Dendritic cell treated with granulocyte-macrophage colony-stimulating factor and Interleukin-4, amounts not matched to agents 40 ng/mL and 50 ng/mL, for 4 days (primary cell): Measurements from ENCODE around the gene GCH1.
"Not testable (repeated sequence)": the region's sequence is repeated elsewhere in the genome, so short reads cannot be mapped to it uniquely, and the experiment has no call there.

Source experiments
- H3K27ac Mint-ChIP-seq: one replicate; pipeline ENCODE4 v1.8.0; 2022; ENCODE audit warnings: mild to moderate bottlenecking, mixed read lengths
- H3K27me3 Mint-ChIP-seq: one replicate; pipeline ENCODE4 v1.8.0; 2022; ENCODE audit warnings: mild to moderate bottlenecking, mixed read lengths
- H3K36me3 Mint-ChIP-seq: one replicate; pipeline ENCODE4 v1.8.0; 2022; ENCODE audit warnings: low read depth, mixed read lengths
- H3K4me1 Mint-ChIP-seq: one replicate; pipeline ENCODE4 v1.8.0; 2022; ENCODE audit warnings: low read depth, mixed read lengths
- H3K4me3 Mint-ChIP-seq: one replicate; pipeline ENCODE4 v1.8.0; 2022; ENCODE audit warnings: mild to moderate bottlenecking, moderate library complexity, mixed read lengths
- H3K9me3 Mint-ChIP-seq: one replicate; pipeline ENCODE4 v1.8.0; 2022; ENCODE audit warnings: mixed read lengths
- intact Hi-C: fragments of 100-400 bp; cut with micrococcal nuclease; formaldehyde crosslinking; loops from one replicate; pipeline ENCODE4 v1.15.0; 2022

The GCH1 gene

DNA sequence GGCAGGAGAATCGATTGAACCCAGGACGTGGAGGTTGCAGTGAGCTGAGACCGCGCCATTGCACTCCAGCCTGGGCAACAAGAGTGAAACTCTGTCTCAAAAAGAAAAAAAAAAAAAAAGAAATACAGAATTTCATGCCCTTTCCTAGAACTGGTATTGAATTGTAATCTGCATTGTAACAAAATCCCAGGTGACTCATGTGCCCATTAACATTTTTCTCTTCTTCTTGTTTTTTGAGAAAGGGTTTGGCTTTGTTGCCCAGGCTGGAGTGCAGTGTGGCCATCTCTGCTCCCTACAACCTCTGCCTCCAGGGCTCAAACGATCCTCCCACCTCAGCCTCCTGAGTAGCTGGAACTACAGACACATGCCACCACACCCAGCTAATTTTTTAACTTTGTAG is 23.9 kb upstream of the GCH1 start:
- H3K27ac Mint-ChIP-seq, H3K4me3 Mint-ChIP-seq, intact Hi-C loops, H3K4me1 Mint-ChIP-seq, H3K9me3 Mint-ChIP-seq, H3K36me3 Mint-ChIP-seq, H3K27me3 Mint-ChIP-seq: not testable (repeated sequence)

DNA sequence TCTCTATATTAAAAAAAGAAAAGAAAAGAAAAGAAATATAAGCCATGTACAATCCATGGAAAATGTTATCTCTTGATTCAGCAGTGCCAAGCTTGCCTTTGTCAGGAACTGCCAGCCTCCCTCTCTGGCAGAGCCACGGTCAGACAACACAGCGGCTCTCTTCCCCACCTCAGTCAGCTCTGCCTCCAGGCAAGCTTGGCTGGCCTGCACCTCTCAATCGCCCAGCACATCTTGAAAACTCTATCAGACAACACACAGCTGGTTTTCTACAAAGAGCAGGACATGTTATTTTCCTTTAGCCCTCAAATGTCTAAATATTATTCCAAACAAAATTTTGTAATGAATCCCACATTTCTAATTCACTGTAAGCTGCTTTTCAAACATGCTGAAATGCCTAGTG is 20.0 kb upstream of the GCH1 start:
- no peaks in the 10 kb centered on the region for H3K4me1 Mint-ChIP-seq
- intact Hi-C loops = no loop called here
- H3K4me3 Mint-ChIP-seq = no peak overlapping the region
- H3K9me3 Mint-ChIP-seq = no peaks in the 10 kb centered on the region
- H3K36me3 Mint-ChIP-seq = no peaks in the 10 kb centered on the region
- H3K27ac Mint-ChIP-seq = no peak overlapping the region
- no peaks in the 10 kb centered on the region for H3K27me3 Mint-ChIP-seq

DNA sequence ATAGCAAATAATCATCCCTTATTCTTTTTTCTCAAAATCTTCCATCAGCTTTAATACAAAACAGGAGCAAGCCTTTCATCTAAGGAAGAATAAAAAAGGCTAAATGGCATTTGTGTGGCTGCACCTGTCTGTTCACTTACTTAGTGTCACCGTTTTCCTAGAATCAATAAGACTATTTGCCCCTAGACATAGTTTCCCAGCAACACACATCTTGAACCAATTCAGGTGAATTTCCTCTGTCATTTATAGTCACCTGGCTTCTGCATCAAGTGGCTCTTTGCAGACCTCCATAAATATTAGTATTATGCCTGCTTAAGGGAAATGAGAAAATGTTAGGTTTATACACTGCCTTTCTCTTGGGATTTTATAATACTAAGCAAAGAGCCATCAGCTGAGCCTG is 17.4 kb upstream of the GCH1 start:
- intact Hi-C loops = no loop called here
- Mint-ChIP-seq H3K4me3 (no peak overlapping the region), H3K27me3 (no peaks in the 10 kb centered on the region)

DNA sequence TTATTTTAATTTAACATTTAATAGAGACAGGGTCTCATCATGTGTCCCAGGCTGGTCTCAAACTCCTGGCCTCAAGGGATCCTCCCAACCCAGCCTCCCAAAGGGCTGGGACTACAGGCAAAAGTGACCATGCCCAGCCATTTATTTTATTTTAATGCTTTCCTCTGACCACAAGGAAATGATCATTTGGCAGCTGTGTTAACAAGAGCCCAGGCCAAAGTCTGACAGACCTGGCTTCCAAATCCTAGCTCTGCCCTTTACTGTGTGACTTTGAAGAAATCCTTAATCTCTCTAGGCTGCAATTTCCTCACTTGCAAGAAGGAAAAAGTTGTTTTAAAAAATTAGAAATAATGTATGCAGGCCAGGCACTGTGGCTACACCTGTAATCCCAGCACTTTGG is 16.7 kb upstream of the GCH1 start:
- Mint-ChIP-seq H3K36me3 (no peaks in the 10 kb centered on the region), H3K9me3 (no peaks in the 10 kb centered on the region), H3K4me3 (no peak overlapping the region), H3K4me1 (no peaks in the 10 kb centered on the region), H3K27ac (no peak overlapping the region), H3K27me3 (no peaks in the 10 kb centered on the region)
- intact Hi-C loops = no loop called here

More for the DNA sequence above, 17.4 kb upstream of the GCH1 start:
- H3K9me3 Mint-ChIP-seq = no peaks in the 10 kb centered on the region
- no peaks in the 10 kb centered on the region for H3K36me3 Mint-ChIP-seq
- no peak overlapping the region for H3K27ac Mint-ChIP-seq
- no peaks in the 10 kb centered on the region for H3K4me1 Mint-ChIP-seq

DNA sequence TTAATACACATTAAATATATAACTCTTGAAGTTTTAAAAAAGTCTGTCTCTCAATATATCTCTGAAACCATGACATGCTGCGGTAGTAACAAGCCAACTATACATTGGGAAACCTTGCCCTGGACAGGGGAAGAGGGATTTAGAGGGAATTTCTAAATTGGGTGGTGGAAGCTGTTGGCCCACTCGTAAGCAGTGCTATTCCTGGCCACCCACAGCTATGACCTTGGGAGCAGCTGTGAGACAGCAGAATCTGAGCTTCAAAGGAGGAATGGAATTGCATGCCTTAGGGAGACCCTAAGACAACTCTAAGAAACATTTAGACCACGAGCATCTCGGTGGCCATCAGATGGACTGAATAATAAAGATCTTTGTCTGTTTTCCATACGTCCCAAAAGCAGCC is 15.8 kb upstream of the GCH1 start:
- intact Hi-C loops = no loop called here
- Mint-ChIP-seq H3K36me3 (no peaks in the 10 kb centered on the region), H3K9me3 (no peaks in the 10 kb centered on the region), H3K27me3 (no peaks in the 10 kb centered on the region), H3K4me1 (no peaks in the 10 kb centered on the region), H3K27ac (no peak overlapping the region), H3K4me3 (no peak overlapping the region)

DNA sequence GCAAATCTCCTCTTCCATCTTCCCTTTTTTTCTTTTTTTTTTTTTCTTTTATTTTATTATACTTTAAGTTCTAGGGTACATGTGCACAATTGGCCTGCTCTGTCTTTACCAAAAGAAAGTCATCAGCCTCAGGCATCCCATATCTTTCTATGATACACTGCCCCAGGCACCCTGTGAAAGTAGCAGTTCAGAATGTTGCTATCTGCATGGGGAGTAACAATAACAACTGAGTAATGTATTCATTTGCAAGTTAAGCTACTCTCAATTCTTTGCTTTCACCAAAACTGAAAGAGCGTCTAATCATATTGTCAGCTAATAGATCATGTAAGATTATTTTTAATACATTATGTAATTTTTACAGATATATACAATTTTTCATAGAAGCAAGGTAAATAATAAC is 13.5 kb upstream of the GCH1 start:
- no peaks in the 10 kb centered on the region for H3K36me3 Mint-ChIP-seq
- no peaks in the 10 kb centered on the region for H3K4me1 Mint-ChIP-seq
- no peak overlapping the region for H3K4me3 Mint-ChIP-seq
- intact Hi-C loops = no loop called here
- no peaks in the 10 kb centered on the region for H3K9me3 Mint-ChIP-seq
- H3K27me3 Mint-ChIP-seq = no peaks in the 10 kb centered on the region
- no peak overlapping the region for H3K27ac Mint-ChIP-seq

DNA sequence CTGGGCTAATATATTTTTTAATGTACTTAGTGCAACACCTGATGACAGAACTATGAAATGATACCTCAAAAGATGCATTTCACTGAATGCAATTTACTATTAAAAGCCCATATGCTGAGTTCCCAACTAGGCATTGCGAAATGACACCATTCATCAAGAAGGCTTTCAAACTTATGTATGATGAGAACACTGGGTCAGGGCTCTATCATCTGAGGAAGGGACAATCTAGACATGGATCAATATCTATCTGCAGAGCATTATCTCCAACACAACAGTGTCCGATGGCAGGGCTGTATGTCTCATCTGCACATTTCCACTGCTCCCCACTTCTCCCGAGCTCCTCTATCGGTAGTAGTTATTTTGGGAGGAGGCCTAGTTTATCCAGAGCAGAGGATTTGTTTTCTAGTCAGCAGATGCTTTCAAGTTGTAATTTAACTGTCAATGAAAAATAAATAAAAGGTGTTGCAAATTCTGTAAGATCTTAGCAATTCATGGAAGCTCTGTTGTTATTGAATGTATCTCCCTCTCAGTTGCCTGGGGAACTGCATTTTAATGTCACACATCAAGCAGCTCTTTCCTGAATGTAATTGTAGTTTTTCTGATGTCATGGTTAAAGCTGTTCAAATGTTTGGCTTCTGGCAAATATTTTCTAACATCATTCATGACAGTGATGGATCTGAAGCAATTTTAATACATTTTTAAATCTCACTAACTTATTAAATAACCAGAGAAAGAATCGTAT is 7.4 kb upstream of the GCH1 start:
- H3K36me3 Mint-ChIP-seq = no peaks in the 10 kb centered on the region

DNA sequence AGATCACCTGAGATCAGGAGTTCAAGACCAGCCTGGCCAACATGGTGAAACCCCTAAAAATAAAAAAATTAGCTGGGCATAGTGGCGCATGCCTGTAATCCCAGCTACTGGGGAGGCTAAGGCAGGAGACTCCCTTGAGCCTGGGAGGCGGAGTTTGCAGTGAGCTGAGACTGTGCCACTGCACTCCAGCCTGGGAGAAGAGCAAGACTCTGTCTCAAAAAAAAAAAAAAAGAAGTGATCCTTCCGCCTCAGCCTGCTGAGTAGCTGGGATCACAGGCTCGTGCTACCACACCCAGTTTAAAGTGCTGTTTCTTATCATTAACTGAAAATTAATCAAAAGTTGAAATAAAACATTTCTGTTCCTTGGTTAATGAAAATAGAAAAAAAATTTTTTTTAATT is 6.3 kb upstream of the GCH1 start:
- H3K4me3 Mint-ChIP-seq, H3K9me3 Mint-ChIP-seq, H3K27ac Mint-ChIP-seq, H3K36me3 Mint-ChIP-seq, H3K27me3 Mint-ChIP-seq, intact Hi-C loops: not testable (repeated sequence)
- peaks cover 14% of the 10 kb centered on the region for H3K4me1 Mint-ChIP-seq

More for the DNA sequence above, 7.4 kb upstream of the GCH1 start:
- Mint-ChIP-seq H3K4me3 (no peak overlapping the region), H3K27ac (no peak overlapping the region), H3K27me3 (no peaks in the 10 kb centered on the region), H3K9me3 (no peaks in the 10 kb centered on the region), H3K4me1 (peaks cover 14% of the 10 kb centered on the region)
- intact Hi-C loops = no loop called here

DNA sequence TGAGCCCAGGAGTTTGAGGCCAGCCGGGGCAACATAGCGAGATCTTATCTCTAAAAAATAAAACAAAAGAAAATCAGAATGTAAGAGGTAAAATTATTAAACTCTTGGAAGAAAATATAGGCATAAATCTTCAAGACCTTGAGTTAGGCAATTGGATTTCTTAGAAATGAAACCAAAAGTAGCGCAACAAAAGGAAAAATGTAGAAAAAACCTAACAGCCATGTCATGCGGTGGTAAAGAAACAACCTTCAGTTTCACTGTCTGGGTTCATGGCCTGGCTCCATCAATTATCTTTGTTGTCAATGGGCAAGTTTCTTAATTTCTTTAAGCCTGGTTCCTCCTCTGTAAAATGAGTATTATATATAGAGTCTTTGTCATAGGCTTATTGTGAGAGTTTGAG is 5.6 kb upstream of the GCH1 start:
- Mint-ChIP-seq H3K4me3 (no peak overlapping the region), H3K27ac (peak overlapping the region; percentile 35), H3K4me1 (peaks cover 14% of the 10 kb centered on the region), H3K27me3 (no peaks in the 10 kb centered on the region), H3K9me3 (no peaks in the 10 kb centered on the region), H3K36me3 (no peaks in the 10 kb centered on the region)
- intact Hi-C loops = no loop called here

DNA sequence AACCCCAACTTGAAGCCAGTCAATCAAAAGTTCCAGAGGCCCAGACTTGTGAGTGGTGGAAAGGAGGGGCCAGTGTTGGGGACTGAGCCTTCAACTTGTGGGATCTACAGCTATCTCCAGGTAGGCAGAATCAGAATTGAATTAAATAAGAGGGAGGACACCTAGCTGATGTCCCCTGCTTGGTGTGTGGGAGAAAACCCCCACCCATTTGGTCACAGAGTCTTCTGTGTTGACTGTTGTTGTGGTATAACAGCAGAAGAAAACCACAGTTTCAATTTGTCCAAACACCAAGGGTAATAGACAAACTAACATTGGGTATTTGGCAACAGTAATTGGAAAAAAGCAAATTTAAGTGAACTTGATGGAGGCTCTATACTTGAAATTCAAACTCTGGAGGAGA is 3.4 kb upstream of the GCH1 start:
- Mint-ChIP-seq H3K27me3 (no peaks in the 10 kb centered on the region), H3K36me3 (peaks cover 5% of the 10 kb centered on the region), H3K27ac (no peak overlapping the region), H3K4me1 (peaks cover 14% of the 10 kb centered on the region), H3K4me3 (no peak overlapping the region), H3K9me3 (no peaks in the 10 kb centered on the region)
- intact Hi-C loops = no loop called here

DNA sequence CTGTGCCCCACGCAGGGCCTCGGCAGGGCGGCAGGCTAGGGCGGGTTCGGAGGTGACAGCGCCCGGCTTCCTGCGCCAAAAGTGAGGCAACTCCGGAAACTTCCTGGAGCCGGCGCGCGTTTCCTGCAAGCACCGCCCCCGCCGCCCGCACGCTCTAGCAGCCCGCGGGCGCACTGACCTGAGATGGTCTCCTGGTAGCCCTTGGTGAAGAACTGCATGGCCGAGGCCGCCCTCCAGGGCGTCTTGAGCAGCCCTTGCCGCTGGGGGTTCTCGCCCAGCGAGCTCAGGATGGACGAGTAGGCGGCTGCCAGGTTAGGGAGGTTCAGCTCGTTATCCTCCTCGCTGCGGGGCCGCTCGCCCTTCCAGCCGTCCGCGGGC is 494 bp downstream of the GCH1 start:
- intact Hi-C loops = no loop called here
- Mint-ChIP-seq H3K4me1 (peaks cover 17% of the 10 kb centered on the region), H3K27me3 (no peaks in the 10 kb centered on the region), H3K9me3 (no peaks in the 10 kb centered on the region), H3K27ac (peak overlapping the region; percentile 81), H3K4me3 (peak overlapping the region; percentile 82), H3K36me3 (peaks cover 5% of the 10 kb centered on the region)

DNA sequence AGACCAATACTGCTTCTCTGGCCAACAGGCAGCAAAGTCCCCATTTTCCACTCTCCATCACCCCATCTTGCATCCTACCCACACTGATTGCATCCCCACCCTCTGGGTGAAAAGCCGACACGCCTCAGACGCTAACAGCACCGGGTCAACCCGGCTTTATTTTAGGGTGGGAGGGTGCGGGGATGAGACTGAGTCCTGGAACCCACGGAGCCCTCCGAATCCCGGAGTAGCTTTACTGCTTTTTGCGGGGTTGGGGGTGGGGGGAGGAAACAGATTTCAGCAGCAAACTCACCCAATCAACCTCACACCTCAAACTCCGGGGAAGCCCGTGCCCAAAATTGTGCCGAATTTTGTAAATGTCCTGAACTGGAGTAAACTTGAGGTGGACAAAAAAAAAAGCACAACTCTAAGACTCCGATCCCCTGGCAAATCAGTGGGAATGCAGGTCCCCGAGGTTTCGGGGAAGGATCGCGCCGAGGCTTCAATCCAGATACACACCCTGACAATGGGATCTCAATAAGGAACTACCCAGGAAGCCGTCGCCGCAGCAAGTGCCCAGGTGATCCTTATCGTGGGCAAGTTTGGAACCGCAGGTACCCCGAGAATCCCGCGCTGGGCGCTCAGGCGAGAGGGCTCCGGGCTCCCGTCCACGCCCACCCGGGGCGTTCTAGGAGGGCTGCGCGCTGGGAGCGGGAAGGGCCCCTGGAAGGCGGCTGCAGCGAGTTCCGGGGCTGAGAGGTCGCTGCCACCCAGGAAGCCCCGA is 1.1 kb downstream of the GCH1 start:
- Mint-ChIP-seq H3K27me3 (no peaks in the 10 kb centered on the region), H3K27ac (peak overlapping the region; percentile 81), H3K36me3 (peaks cover 5% of the 10 kb centered on the region), H3K9me3 (no peaks in the 10 kb centered on the region), H3K4me3 (peak overlapping the region; percentile 82), H3K4me1 (peaks cover 17% of the 10 kb centered on the region)
- intact Hi-C loops = no loop called here

DNA sequence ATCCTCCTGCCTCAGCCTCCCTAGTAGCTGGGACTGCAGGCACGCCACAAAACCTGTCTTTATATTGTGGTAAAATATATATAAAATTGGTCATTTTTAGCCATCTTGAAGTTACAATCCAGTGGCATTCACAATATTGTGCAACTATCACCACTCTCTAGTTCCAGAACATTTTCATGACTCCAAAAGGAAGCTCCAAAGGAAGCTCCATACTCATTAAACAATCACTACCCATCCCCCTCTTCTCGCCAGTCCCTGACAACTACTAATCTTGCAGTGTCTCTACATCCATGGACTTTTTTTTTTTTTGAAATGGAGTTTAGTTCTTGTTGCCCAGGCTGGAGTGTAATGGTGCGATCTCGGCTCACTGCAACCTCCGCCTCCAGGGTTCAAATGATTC is 3.1 kb downstream of the GCH1 start:
- peaks cover 5% of the 10 kb centered on the region for H3K36me3 Mint-ChIP-seq
- H3K27ac Mint-ChIP-seq = no peak overlapping the region
- H3K27me3 Mint-ChIP-seq = no peaks in the 10 kb centered on the region
- H3K4me3 Mint-ChIP-seq = no peak overlapping the region
- H3K4me1 Mint-ChIP-seq = peaks cover 20% of the 10 kb centered on the region
- H3K9me3 Mint-ChIP-seq = no peaks in the 10 kb centered on the region
- intact Hi-C loops = no loop called here

DNA sequence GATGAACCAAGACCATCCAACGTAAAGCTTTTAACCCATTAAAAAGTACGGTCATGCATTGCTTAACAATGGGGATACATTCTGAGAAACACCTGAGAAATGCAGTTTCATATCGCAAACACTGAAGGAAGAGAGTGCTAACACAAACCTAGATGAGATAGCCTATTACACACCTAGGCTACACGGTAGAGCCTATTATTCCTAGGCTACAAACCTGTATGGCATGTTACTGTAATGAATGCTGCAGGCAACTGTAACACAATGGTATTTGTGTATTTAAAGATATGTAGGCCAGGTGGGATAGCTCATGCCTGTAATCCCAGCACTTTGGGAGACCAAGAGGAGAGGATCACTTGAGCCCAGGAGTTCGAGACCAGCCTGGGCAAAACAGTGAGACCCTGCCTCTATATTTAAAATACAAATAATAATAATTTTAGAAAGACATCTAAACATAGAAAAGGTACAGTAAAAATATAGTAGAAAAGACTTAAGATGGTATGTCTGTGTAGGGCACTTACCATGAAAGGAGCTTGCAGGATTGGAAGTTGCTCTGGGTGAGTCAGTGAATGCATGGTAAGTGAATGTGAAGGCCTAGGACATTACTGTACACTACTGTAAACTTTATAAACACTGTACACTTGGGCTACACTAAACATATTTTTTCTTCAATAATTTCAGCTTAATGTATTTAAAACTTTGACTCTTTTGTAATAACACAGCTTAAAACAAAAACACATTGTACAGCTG is 4.6 kb downstream of the GCH1 start:
- H3K27me3 Mint-ChIP-seq, intact Hi-C loops, H3K9me3 Mint-ChIP-seq, H3K27ac Mint-ChIP-seq, H3K4me3 Mint-ChIP-seq, H3K36me3 Mint-ChIP-seq: not testable (repeated sequence)
- peaks cover 25% of the 10 kb centered on the region for H3K4me1 Mint-ChIP-seq
